Measurements from ENCODE around the gene KL.

DNA sequence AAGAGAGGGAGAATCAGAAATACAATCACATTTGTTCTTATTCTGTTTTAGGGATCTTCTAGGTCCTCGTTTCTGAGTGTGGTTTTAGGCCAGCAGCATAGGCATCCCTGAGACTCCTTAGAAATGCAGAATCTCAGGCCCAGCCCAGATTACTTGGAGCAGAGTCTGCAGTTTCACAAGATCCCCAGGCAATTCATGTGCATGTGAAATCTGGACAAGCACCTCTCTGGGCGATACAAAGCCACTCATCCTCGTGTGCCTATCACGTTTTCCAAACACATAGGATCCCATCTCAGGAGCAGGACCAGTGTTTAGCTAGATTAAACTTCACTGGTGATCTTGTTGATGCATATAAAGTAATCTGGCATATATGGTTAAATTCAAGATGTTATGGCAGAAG lies 87.2 kb downstream of the KL start:
- TF ChIP-seq CTCF (IDR thresholded peaks at IDR 0.05) (no peak), POLR2A (IDR thresholded peaks at IDR 0.05) (no peak), POLR2AphosphoS5 (IDR thresholded peaks at IDR 0.05) (no peak)

Data from transverse colon (tissue), 4 donors.